Measurements from ENCODE around the gene PEMT. TPM values are rescaled to one million over a fixed set of nuclear protein-coding genes. Genes with fewer than 3 reads are reported as not detected.

PEMT gene
- total RNA-seq, 2 experiments from 2014 or later = 51.7 to 53.2 TPM

DNA sequence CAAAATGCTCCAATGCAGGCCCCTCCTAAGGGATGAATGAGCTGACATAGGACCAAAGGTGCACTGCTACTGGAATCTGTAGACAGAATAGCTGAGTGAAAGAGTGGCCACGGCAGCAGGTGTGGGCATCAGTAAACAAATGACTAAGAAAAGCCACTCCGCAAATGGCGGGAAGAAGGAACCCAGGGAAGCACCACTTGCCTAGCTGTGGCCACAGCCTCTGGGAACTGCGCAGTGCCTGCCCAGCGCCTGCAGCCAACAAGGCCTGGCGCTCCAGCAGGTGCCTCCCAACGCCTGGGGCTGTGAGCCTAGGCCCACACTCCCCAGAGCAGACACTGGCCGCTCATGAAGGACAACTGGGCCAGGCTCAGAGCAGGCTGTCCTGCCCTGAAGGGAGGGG, 11.8 kb downstream of the PEMT start:
- ATAC-seq = no peak
- H3K27me3 Mint-ChIP-seq = no peaks in the 10 kb centered on the region
- DNase-seq = no peak
- no peaks in the 10 kb centered on the region for H3K9me3 Mint-ChIP-seq
- TF ChIP-seq, protein P1, sequence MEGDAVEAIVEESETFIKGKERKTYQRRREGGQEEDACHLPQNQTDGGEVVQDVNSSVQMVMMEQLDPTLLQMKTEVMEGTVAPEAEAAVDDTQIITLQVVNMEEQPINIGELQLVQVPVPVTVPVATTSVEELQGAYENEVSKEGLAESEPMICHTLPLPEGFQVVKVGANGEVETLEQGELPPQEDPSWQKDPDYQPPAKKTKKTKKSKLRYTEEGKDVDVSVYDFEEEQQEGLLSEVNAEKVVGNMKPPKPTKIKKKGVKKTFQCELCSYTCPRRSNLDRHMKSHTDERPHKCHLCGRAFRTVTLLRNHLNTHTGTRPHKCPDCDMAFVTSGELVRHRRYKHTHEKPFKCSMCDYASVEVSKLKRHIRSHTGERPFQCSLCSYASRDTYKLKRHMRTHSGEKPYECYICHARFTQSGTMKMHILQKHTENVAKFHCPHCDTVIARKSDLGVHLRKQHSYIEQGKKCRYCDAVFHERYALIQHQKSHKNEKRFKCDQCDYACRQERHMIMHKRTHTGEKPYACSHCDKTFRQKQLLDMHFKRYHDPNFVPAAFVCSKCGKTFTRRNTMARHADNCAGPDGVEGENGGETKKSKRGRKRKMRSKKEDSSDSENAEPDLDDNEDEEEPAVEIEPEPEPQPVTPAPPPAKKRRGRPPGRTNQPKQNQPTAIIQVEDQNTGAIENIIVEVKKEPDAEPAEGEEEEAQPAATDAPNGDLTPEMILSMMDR (IDR thresholded peaks at IDR 0.05) = no peak
- ChIA-PET POLR2A (no interaction called here), CTCF (interaction anchor here (0.8 kb wide), 1 partner anchor 309 kb away, joined by 4 read pairs; no protein-coding TSS in a partner anchor)
- no peak overlapping the region for H3K27ac Mint-ChIP-seq
- intact Hi-C loops (cut with micrococcal nuclease) = no loop called here
- H3K4me3 Mint-ChIP-seq = no peak overlapping the region
- peaks cover 1% of the 10 kb centered on the region for H3K4me1 Mint-ChIP-seq (ENCODE audit: low read depth)
- no peaks in the 10 kb centered on the region for H3K36me3 Mint-ChIP-seq (ENCODE audit: low read depth)

GRCh38 chr17:17577373-17577772, 14.1 kb downstream of the PEMT start:
- intact Hi-C loops (cut with micrococcal nuclease) = no loop called here
- Mint-ChIP-seq H3K27me3 (no peaks in the 10 kb centered on the region), H3K4me3 (no peak overlapping the region), H3K27ac (no peak overlapping the region), H3K9me3 (no peaks in the 10 kb centered on the region), H3K36me3 (ENCODE audit: low read depth) (peaks cover 2% of the 10 kb centered on the region), H3K4me1 (ENCODE audit: low read depth) (no peaks in the 10 kb centered on the region)
- ChIA-PET CTCF (interaction anchor here (1.2 kb wide), 1 partner anchor 80 kb away, joined by 5 read pairs; no protein-coding TSS in a partner anchor), POLR2A (no interaction called here)
- no peak for DNase-seq
- TF ChIP-seq, protein P1 (IDR thresholded peaks at IDR 0.05) = no peak
- ATAC-seq = no peak

GRCh38 chr17:17576772-17577234, 14.7 kb downstream of the PEMT start:
- intact Hi-C loops (cut with micrococcal nuclease) = no loop called here
- Mint-ChIP-seq H3K27ac (no peak overlapping the region), H3K4me1 (ENCODE audit: low read depth) (no peaks in the 10 kb centered on the region), H3K27me3 (no peaks in the 10 kb centered on the region), H3K4me3 (no peak overlapping the region), H3K9me3 (no peaks in the 10 kb centered on the region), H3K36me3 (ENCODE audit: low read depth) (peaks cover 2% of the 10 kb centered on the region)
- ATAC-seq = no peak
- TF ChIP-seq, protein P1 (IDR thresholded peaks at IDR 0.05) = no peak
- ChIA-PET POLR2A (no interaction called here), CTCF (interaction anchor here (1.2 kb wide), 1 partner anchor 80 kb away, joined by 5 read pairs; no protein-coding TSS in a partner anchor)
- DNase-seq = no peak

GRCh38 chr17:17575360-17576251, 15.9 kb downstream of the PEMT start:
- H3K9me3 Mint-ChIP-seq = no peaks in the 10 kb centered on the region
- ChIA-PET CTCF (interaction anchor here (0.8 kb wide), 1 partner anchor 220 kb away, joined by 3 read pairs; no protein-coding TSS in a partner anchor), POLR2A (no interaction called here)
- no peaks in the 10 kb centered on the region for H3K4me1 Mint-ChIP-seq (ENCODE audit: low read depth)
- peaks cover 2% of the 10 kb centered on the region for H3K36me3 Mint-ChIP-seq (ENCODE audit: low read depth)
- TF ChIP-seq, protein P1 (IDR thresholded peaks at IDR 0.05) = no peak
- intact Hi-C loops (cut with micrococcal nuclease) = no loop called here
- no peak for DNase-seq
- H3K27me3 Mint-ChIP-seq = no peaks in the 10 kb centered on the region
- no peak for ATAC-seq
- no peak overlapping the region for H3K27ac Mint-ChIP-seq
- H3K4me3 Mint-ChIP-seq = no peak overlapping the region

DNA sequence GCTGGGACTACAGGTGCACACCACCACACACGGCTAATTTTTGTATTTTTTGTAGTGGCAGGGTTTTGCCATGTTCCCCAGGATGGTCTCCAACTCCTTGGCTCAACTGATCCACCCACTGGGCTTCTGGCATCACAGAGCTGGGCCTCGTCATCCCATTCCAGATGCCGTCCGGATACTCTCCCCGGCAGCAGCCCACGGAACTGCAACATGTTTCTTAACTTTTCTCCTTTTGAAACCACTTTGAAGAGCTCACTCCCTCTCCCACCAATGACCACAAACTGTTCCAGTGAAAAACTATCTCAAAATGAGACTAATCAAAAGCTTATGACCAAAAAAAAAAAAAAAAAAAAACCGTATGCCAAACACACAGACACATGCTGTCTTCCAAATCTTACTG, 17.6 kb downstream of the PEMT start:
- ATAC-seq (no peak), DNase-seq (no peak)
- POLR2A ChIA-PET = no interaction called here
- Mint-ChIP-seq H3K4me1 (ENCODE audit: low read depth) (no peaks in the 10 kb centered on the region), H3K36me3 (ENCODE audit: low read depth) (peaks cover 2% of the 10 kb centered on the region), H3K27ac (no peak overlapping the region), H3K4me3 (no peak overlapping the region), H3K27me3 (no peaks in the 10 kb centered on the region), H3K9me3 (no peaks in the 10 kb centered on the region)
- TF ChIP-seq, protein P1 (IDR thresholded peaks at IDR 0.05) = no peak
- CTCF ChIA-PET = interaction anchor here (1.4 kb wide), 1 partner anchor 77 kb away, joined by 4 read pairs; no protein-coding TSS in a partner anchor
- intact Hi-C loops (cut with micrococcal nuclease) = no loop called here
